NCI-H2107 treated with DMSO at 0.1 percent for 48 hours (cell line): ENCODE results near the gene SLC35A5.

Experiments used
- DNase-seq: peaks from one replicate; lab custom pipeline; 2025; ENCODE audit not compliant: unreplicated experiment; lab: John Stamatoyannopoulos, UW

SLC35A5 gene

GRCh38 chr3:112623213-112623612 lies 61.4 kb downstream of the SLC35A5 start:
- no peak for DNase-seq

GRCh38 chr3:112623717-112624116 lies 61.9 kb downstream of the SLC35A5 start:
- DNase-seq: no peak

GRCh38 chr3:112627419-112627818 lies 65.6 kb downstream of the SLC35A5 start:
- DNase-seq: no peak

- no peak for DNase-seq
Observed at GRCh38 chr3:112627919-112628466, 66.1 kb downstream of the SLC35A5 start.

- DNase-seq: no peak
Observed at GRCh38 chr3:112629425-112629824, 67.6 kb downstream of the SLC35A5 start.

GRCh38 chr3:112631257-112631656 lies 69.4 kb downstream of the SLC35A5 start:
- no peak for DNase-seq

GRCh38 chr3:112632596-112632995 lies 70.8 kb downstream of the SLC35A5 start:
- no peak for DNase-seq

GRCh38 chr3:112633191-112633590 lies 71.3 kb downstream of the SLC35A5 start:
- DNase-seq: peak; percentile 14

GRCh38 chr3:112633757-112634156 lies 71.9 kb downstream of the SLC35A5 start:
- no peak for DNase-seq

- DNase-seq: peak; percentile 97
Observed at GRCh38 chr3:112634786-112635541, 73.1 kb downstream of the SLC35A5 start.
